Measurements from ENCODE around the gene KCTD8.

The KCTD8 gene

DNA sequence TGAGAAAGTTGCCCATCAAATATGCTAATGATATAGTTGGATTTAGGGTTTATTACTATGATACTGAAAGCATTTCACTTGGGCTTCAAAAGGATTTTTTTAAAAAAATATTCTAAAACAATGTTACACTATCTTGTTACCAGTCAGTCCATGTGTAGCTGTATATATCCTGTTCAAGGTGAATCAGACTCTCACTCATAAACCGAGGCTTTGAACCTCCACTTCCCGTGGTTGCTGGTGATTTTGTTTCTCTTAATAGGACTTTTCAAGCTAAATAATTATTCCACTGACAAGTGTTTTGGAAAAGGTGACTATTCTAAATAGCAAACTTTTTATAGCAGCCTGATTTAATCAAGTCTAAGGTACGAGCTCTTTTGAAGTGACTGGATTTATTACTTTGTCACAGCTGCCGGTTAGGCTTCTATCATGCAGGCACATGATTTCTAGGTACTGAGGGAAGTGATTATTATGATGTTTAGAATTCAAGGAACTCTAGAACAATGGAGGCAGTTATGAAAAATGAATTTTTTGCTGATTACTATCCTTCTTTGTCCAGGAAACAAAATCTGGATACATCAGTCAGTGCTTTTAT, 287.7 kb downstream of the KCTD8 start:
- TF ChIP-seq CTCF (conservative IDR thresholded peaks at IDR 0.05): no peak
- no peak overlapping the region for H3K27ac ChIP-seq

GRCh38 chr4:44159991-44160390, 288.6 kb downstream of the KCTD8 start:
- no peak for TF ChIP-seq CTCF (conservative IDR thresholded peaks at IDR 0.05)

GRCh38 chr4:44157611-44158277, 290.9 kb downstream of the KCTD8 start:
- TF ChIP-seq CTCF (conservative IDR thresholded peaks at IDR 0.05): no peak
- H3K27ac ChIP-seq: no peak overlapping the region

More at GRCh38 chr4:44159991-44160390, 288.6 kb downstream of the KCTD8 start:
- no peak overlapping the region for H3K27ac ChIP-seq

DNA sequence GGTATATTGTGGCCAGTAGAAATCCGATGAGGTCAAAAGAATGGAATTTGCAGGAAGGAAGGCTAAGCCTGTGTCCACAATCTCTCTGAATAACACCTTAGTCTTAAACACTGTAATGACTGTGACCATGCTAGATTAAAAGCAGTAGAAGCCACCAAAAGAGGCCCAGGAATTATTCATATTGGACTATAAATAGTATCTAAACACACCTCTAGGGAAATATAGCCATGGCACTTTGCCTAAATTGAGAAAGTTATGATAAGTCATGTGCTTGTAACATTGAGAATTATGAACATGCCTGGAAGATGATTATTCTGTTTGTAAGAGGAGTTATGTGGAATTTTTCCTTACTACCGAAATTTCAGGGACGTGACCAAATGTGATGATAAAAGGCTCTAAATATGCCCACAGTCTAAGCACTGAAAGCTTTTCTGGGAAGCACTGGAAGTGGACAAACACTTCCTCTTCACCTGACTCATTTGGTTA, 298.5 kb downstream of the KCTD8 start:
- no peak overlapping the region for H3K27ac ChIP-seq
- no peak for TF ChIP-seq CTCF (conservative IDR thresholded peaks at IDR 0.05)

- TF ChIP-seq CTCF (conservative IDR thresholded peaks at IDR 0.05): no peak
- no peak overlapping the region for H3K27ac ChIP-seq
Measured at GRCh38 chr4:44149282-44149681, 299.3 kb downstream of the KCTD8 start.

- H3K27ac ChIP-seq: no peak overlapping the region
- no peak for TF ChIP-seq CTCF (conservative IDR thresholded peaks at IDR 0.05)
Measured at GRCh38 chr4:44147571-44148075, 301.0 kb downstream of the KCTD8 start.

DNA sequence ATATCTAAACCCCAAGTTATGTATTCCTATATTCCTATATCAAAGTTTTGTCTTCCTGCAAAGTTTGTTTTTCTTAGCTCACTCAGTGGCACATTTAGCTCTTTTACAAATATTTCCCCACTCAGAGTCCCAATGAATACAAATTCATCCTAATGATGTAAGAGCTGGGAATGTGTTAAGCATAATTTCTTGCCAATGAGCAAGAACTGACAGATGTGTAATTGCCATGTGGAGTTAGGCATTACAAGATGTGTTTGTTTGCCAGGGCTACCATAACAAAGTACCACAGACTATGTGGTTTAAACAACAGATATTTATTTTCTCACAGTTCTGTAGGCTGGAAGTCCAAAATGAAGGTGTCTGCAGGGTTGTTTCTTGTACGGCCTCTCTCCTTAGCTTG, 302.1 kb downstream of the KCTD8 start:
- no peak for TF ChIP-seq CTCF (conservative IDR thresholded peaks at IDR 0.05)
- H3K27ac ChIP-seq: no peak overlapping the region
